Measurements from ENCODE around the gene GNLY. TPM values are rescaled to one million over a fixed set of nuclear protein-coding genes. Genes with fewer than 3 reads are reported as not detected.
"Not testable (repeated sequence)": the region's sequence is repeated elsewhere in the genome, so short reads cannot be mapped to it uniquely, and the experiment has no call there.

GNLY gene
- total and polyA plus RNA-seq, 2 donors (not counting 3 experiments of a cell fraction or from before 2014, with no cell fraction given): not detected

DNA sequence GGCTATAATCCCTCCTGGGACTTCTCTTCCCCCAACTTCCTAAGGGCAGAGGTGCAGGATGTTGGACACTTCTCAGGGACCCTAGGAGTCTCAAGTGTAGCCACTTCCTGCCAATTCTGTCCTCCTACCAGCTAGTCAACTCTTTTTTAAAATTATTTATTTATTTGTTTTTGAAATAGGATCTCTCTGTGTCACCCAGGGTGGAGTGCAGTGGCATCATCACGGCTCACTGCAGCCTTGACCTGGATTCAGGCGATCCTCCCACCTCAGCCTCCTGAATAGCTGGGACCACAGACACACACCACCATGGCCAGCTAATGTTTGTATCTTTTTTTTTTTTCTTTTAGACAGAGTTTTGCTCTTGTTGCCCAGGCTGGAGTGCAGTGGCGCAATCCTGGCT is 37.7 kb upstream of the GNLY start:
- Histone ChIP-seq H3K79me2 (ENCODE audit: control insufficient read depth, insufficient read depth, low read length) (no peaks in the 10 kb centered on the region), H3K4me3 (replicated peaks in 1 of 3; ENCODE audit: insufficient read depth in 1 of 3, low read depth in 1 of 3, low read length in 3 of 3) (no peak overlapping the region), H3K36me3 (ENCODE audit: control insufficient read depth in 2 of 2, extremely low read depth in 1 of 2, insufficient read depth in 2 of 2, low read length in 2 of 2) (peaks cover under 1 to 9% of the 10 kb centered on the region in 2 experiments), H3K27ac (ENCODE audit: insufficient read depth, low read depth, low read length) (no peak overlapping the region), H2AFZ (ENCODE audit: low read depth, low read length) (no peak overlapping the region), H3K27me3 (ENCODE audit: control insufficient read depth in 2 of 2, insufficient read depth in 2 of 2, low read length in 2 of 2) (no peaks in the 10 kb centered on the region), H3K9ac (replicated peaks; ENCODE audit: extremely low read depth, insufficient read depth, low read length) (no peak overlapping the region), H3K9me1 (replicated peaks; ENCODE audit: control insufficient read depth, extremely low read depth, insufficient read depth, low read length) (no peaks in the 10 kb centered on the region), H3K4me1 (ENCODE audit: control insufficient read depth, extremely low read depth, insufficient read depth, low read length) (peaks cover 7% of the 10 kb centered on the region), H3K9me3 (replicated peaks; ENCODE audit: control insufficient read depth, insufficient read depth, low read length) (no peaks in the 10 kb centered on the region), H4K20me1 (replicated peaks; ENCODE audit: control insufficient read depth, extremely low read depth, insufficient read depth, low read length) (no peaks in the 10 kb centered on the region), H3K4me2 (ENCODE audit: insufficient read depth, low read length) (no peak overlapping the region)
- TF ChIP-seq POLR2A (IDR thresholded peaks at IDR 0.05; ENCODE audit: low read depth, low read length) (no peak), MYC (IDR thresholded peaks at IDR 0.05; ENCODE audit: low read depth, low read length) (no peak), JUN (IDR thresholded peaks at IDR 0.05; ENCODE audit: borderline replicate concordance, insufficient read depth, insufficient read length, low read depth) (no peak), GATA2 (IDR thresholded peaks at IDR 0.05; ENCODE audit: insufficient read depth, insufficient read length, low read depth, low read length) (no peak), EZH2 (IDR thresholded peaks at IDR 0.05; ENCODE audit: borderline replicate concordance, low read depth, low read length, severe bottlenecking) (no peak), FOS (IDR thresholded peaks at IDR 0.05; ENCODE audit: borderline replicate concordance, insufficient read depth, low read length) (no peak), POLR2AphosphoS5 (IDR thresholded peaks at IDR 0.05; ENCODE audit: insufficient read depth, low read depth, low read length) (no peak)
- TF ChIP-seq, protein P1, sequence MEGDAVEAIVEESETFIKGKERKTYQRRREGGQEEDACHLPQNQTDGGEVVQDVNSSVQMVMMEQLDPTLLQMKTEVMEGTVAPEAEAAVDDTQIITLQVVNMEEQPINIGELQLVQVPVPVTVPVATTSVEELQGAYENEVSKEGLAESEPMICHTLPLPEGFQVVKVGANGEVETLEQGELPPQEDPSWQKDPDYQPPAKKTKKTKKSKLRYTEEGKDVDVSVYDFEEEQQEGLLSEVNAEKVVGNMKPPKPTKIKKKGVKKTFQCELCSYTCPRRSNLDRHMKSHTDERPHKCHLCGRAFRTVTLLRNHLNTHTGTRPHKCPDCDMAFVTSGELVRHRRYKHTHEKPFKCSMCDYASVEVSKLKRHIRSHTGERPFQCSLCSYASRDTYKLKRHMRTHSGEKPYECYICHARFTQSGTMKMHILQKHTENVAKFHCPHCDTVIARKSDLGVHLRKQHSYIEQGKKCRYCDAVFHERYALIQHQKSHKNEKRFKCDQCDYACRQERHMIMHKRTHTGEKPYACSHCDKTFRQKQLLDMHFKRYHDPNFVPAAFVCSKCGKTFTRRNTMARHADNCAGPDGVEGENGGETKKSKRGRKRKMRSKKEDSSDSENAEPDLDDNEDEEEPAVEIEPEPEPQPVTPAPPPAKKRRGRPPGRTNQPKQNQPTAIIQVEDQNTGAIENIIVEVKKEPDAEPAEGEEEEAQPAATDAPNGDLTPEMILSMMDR (IDR thresholded peaks at IDR 0.05; ENCODE audit: extremely low read depth in 1 of 2, insufficient read depth in 1 of 2, low read depth in 1 of 2, low read length in 2 of 2): no peak
- TF ChIP-seq, protein P2, sequence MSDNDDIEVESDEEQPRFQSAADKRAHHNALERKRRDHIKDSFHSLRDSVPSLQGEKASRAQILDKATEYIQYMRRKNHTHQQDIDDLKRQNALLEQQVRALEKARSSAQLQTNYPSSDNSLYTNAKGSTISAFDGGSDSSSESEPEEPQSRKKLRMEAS (IDR thresholded peaks at IDR 0.05; ENCODE audit: insufficient read depth, insufficient read length): no peak
- dilution Hi-C loops (cut with MboI; ENCODE audit: extremely low pct_ligation_motif_present, low sequenced_read_pairs) (no loop called here), intact Hi-C loops (cut with micrococcal nuclease) (no loop called here)
- POLR2A ChIA-PET: interaction anchor here (0.7 kb wide), 1 partner anchor 270 kb away, joined by 3 read pairs; no protein-coding TSS in a partner anchor
- FAIRE-seq: no peak
- no peak for DNase-seq (ENCODE audit: low read depth, low spot score)
- CTCF ChIA-PET: interaction anchor here (1.6 to 5.3 kb wide), 3 partner anchors 8 to 23 kb away, joined by 6 to 54 read pairs (median 8); no protein-coding TSS in a partner anchor
- BruUV-seq (replicated peaks): no TSS peak

DNA sequence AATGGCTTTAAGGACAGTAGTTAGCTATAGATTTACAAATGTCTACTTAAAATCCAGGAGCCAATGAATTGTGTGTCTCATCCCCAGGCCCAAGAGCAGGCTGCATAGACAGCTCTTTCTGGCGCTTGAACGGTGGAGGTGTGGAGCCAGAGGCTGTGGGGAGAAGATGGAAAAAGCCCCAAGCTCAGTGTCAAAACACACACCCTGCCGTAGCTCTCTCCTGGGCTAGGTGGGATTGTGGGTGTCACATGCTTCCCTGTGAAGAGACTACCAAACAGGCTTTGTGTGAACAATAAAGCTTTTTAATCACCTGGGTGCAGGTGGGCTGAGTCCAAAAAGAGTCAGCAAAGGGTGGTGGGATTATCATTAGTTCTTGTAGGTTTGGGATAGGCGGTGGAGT is 36.8 kb upstream of the GNLY start:
- ChIA-PET POLR2A (interaction anchor here (0.7 kb wide), 1 partner anchor 269 kb away, joined by 3 read pairs; no protein-coding TSS in a partner anchor), CTCF (interaction anchor here (0.8 to 5.3 kb wide), 5 partner anchors 9 to 170 kb away, joined by 3 to 54 read pairs (median 6); no protein-coding TSS in a partner anchor)
- BruUV-seq (replicated peaks); H3K27me3 ChIP-seq (ENCODE audit: control insufficient read depth in 2 of 2, insufficient read depth in 2 of 2, low read length in 2 of 2); DNase-seq (ENCODE audit: low read depth, low spot score); H3K9ac ChIP-seq (replicated peaks; ENCODE audit: extremely low read depth, insufficient read depth, low read length); H4K20me1 ChIP-seq (replicated peaks; ENCODE audit: control insufficient read depth, extremely low read depth, insufficient read depth, low read length); H3K9me1 ChIP-seq (replicated peaks; ENCODE audit: control insufficient read depth, extremely low read depth, insufficient read depth, low read length); dilution Hi-C loops (cut with MboI; ENCODE audit: extremely low pct_ligation_motif_present, low sequenced_read_pairs); H3K4me3 ChIP-seq (replicated peaks in 1 of 3; ENCODE audit: insufficient read depth in 1 of 3, low read depth in 1 of 3, low read length in 3 of 3); H3K27ac ChIP-seq (ENCODE audit: insufficient read depth, low read depth, low read length); H3K9me3 ChIP-seq (replicated peaks; ENCODE audit: control insufficient read depth, insufficient read depth, low read length); H3K36me3 ChIP-seq (ENCODE audit: control insufficient read depth in 2 of 2, extremely low read depth in 1 of 2, insufficient read depth in 2 of 2, low read length in 2 of 2); H3K79me2 ChIP-seq (ENCODE audit: control insufficient read depth, insufficient read depth, low read length); FAIRE-seq; H2AFZ ChIP-seq (ENCODE audit: low read depth, low read length); intact Hi-C loops (cut with micrococcal nuclease); H3K4me2 ChIP-seq (ENCODE audit: insufficient read depth, low read length): not testable (repeated sequence)
- H3K4me1 ChIP-seq (ENCODE audit: control insufficient read depth, extremely low read depth, insufficient read depth, low read length): peaks cover 16% of the 10 kb centered on the region

Data from endothelial cell of umbilical vein (primary cell).